ENCODE results near the gene SLC22A16.

SLC22A16 gene

GRCh38 chr6:110440026-110440425, 36.4 kb downstream of the SLC22A16 start:
- DNase-seq: no peak

- DNase-seq: no peak
Observed at GRCh38 chr6:110439356-110439755, 37.1 kb downstream of the SLC22A16 start.

DNA sequence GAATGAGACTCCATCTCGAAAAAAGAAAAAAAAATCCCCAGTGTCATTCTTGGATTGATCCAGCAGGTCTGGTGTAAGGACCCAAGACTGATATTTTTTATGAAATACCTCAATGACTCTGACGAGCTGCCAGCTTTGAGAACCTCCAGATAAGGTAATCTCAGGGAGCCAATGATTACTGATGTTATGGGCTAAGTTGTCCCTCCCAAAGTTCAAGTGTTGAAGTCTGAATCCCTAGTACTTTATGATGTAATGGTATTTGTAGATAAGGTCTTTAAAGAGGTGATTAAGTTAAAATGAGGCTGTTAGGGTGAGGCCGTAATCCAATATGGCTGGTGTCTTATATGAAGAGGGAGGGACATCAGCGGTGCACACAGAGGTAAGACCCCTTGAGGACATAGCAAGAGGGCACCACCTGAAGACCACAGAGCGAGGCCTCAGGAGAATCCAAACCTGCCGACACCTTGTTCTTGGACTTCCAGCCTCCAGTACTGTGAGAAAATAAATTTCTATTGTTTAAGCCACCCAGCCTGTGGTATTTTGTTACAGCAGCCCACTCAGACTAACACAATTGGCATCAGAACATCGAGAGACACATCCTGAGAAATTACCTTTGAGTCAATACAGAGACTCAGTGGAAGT, 41.3 kb downstream of the SLC22A16 start:
- DNase-seq: no peak

DNA sequence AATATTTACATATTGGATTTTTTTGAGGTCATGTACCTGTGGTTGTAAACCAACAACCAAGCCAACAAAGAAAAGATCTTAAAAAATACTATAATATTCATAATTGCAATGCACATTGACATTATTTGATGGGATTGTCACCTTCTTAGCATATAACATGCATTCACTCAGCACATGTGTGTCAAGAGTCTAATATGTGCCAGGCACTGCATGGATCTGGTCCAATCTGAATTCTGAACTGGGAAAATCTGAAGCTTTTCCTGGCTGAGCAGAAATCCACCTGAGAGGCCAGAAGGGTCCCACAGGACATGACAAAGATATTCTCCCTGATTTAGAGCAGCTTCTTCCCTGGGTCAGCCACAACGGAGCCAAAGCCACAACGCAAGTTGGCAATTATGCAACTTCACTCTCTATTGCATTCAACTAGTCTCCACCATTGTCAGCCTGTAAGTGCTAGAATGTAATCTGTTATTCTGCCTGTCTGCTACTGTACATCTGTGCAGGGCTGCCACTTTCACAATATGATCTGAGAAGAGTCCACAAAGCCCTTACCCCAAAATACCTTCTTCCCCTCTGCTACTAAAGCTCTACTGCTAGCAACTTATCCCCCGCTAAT, 44.0 kb downstream of the SLC22A16 start:
- DNase-seq: no peak

- no peak for DNase-seq
Observed at GRCh38 chr6:110430741-110431140, 45.7 kb downstream of the SLC22A16 start.

DNA sequence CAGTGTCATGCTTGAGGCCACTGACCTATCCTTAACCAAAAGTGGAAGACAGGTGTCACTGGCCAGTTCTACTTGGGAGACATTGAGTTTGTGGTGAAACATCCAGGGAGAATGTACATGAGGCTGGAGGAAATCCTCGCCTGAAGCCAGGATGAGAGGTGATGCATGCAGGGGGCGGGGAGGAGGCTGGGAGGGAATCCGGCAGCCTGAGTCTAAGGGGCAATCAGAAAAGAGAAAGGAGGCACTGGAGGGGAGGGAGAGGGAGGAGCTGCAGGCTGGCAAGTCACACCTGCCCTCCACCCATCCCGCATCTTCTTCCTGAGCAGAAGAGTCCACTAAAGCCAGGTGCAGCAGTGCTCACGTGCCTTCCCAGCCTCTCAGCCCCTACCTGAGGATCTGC, 46.2 kb downstream of the SLC22A16 start:
- DNase-seq: peak; percentile 28

- no peak for DNase-seq
Observed at GRCh38 chr6:110428153-110428552, 48.3 kb downstream of the SLC22A16 start.

- DNase-seq: no peak
Observed at GRCh38 chr6:110425816-110426215, 50.6 kb downstream of the SLC22A16 start.

DNA sequence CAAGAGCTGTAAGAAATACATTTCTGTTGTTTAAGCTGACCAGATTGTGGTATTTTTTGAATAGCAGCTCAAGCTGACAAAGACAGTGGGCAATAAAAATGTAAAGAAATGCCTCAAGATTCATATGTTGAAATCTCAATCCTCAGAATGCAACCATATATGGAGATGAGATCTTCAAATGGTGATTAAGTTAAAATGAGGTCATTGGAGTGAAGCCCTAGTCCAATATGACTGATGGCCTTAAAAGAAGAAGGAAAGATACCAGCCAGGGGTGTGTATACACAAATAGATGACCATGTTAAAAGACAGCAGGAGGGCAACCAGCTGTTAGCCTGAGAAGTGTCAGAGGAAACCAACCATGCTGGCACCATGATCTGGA, 54.0 kb downstream of the SLC22A16 start:
- no peak for DNase-seq

DNA sequence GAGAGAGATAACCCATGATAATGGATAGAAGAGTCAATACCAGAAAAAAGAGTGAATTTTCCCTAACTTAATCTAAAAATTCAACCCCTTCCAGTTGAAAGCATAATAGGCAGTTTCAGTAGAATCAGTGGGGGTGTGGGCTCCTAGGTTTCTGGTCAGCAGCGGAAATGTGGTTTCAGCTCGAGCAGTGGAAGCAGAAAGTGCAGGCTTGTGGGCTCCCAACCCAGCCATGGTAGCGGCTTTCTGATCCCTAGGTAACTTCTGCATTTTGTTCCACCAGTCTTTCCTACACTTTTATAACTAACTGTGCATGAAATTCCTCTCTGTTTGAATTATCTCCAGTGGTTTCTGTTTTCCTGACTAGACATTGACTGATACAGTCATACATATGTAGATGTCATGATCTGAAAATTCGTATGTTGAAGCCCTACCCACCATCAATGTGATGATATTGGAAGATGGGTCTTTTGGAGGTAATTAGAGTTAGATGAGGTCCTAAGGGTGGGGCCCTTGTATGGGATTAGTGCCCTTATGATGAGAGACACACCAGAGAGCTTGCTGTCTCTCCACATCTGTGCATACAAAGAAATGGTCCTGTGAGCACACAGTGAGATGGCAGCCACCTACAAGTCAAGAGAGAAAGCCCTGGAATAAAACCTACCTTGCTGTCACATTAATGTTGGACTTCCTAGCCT, 54.5 kb downstream of the SLC22A16 start:
- DNase-seq: no peak

DNA sequence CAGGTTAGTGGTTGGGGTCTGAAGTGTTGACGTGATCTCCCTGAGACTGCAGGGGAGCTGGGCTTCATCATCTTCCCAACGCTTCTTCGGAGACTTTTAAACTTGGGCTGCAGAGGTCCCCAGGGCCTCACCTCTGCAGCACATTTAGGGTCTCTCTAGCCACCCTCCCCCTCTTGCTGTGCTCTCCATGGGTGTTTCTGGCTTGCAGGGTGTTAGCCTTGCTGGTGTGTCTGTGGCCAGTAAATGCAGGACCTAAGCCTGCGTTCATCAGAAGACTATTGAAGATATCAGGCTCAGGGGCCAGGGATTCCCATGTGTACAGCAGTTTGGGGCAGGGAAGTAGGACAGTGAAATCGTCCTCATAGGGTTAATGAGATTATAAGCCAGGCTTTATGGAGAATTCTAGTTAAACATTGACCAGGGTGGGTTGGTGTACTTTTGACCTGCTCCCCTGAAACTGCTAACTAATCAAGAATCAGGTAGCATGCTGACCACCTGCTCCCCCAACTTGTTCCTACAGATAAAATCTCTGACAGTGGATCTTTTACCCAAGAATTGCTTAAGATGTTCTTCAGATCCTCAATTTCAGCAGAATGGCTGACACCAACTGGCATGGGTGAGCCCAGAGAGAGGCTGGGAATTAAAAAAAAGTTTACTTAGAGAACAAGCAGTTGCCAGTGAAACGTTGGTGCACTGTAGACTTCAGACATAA, 57.2 kb downstream of the SLC22A16 start:
- DNase-seq: no peak

GRCh38 chr6:110418594-110418993, 57.8 kb downstream of the SLC22A16 start:
- DNase-seq: no peak

GRCh38 chr6:110415086-110415916, 61.1 kb downstream of the SLC22A16 start, which contains the start of gene DDO:
Gene DDO, minus strand, starts transcription at chr6:110415575. Its CDS starts 2,113 bp downstream, at chr6:110413462.
- no peak for DNase-seq

DNA sequence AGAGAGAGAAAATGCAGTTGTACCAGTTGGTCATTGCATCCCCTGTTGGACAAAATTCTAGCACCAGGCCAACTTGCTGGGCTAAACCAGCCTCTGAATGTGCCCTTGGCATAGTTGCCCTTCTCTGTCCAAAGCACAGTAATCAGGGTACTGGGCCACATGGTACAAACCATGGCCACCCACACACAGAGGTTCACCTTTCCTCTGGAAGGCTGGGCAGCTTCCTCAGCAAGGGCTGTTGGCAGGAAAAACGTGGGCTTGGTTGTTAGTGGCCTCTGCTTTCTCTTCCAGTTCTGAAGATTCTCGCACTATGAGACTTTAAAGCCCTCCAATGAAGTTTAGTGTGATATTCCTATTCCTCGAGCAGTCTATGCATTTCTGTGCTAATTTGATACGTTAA, 61.7 kb downstream of the SLC22A16 start:
- DNase-seq: no peak

GRCh38 chr6:110412360-110412759, 64.1 kb downstream of the SLC22A16 start:
- DNase-seq: no peak

GRCh38 chr6:110410511-110410910, 65.9 kb downstream of the SLC22A16 start:
- DNase-seq: no peak

GRCh38 chr6:110409794-110410193, 66.6 kb downstream of the SLC22A16 start:
- no peak for DNase-seq

- no peak for DNase-seq
Observed at GRCh38 chr6:110408901-110409300, 67.5 kb downstream of the SLC22A16 start.

DNA sequence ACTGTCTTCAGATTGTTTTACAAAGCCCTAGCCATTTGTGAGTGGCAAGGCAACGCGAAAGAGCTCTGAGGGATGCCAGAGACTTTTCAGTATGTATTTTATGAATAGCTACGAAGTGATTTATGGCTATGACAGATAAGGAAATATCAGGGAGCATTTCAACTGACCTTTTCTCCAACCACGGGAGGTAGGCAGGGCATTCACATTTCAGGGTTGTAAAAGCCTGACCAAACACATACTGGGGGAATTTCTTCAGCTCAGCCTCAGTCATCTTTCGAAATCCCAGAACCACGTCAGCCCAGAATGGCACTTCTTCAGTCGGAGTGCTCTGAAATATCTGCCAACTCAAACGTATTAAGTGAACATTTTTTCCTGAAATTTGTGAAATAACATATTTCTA, 71.8 kb downstream of the SLC22A16 start:
- no peak for DNase-seq

DNA sequence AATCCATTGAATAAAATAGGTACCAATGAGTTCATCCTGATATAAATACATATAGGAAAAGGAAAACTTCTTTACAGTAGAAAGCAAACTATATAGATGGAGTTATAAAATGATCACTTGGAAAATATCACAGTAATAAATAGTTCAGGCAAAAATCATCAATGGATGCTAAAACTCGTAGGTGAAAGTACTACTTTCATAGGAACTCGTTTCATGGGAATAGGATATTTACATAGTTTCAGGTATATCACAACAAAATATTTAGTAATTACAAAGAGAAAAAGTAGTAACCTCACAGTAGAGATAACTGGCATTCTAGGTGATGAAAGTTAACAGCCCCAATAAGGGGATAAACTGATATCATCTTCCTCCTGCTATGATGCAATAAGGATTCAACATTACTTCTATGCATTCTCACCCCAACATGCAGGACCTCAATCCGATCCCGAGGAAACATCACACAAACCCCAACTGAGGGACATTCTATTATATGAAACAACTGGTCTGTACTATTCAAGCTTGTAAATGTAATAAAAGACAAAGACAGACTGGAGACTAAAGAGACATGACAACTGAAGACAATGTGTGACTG, 74.7 kb downstream of the SLC22A16 start:
- DNase-seq: no peak

DNA sequence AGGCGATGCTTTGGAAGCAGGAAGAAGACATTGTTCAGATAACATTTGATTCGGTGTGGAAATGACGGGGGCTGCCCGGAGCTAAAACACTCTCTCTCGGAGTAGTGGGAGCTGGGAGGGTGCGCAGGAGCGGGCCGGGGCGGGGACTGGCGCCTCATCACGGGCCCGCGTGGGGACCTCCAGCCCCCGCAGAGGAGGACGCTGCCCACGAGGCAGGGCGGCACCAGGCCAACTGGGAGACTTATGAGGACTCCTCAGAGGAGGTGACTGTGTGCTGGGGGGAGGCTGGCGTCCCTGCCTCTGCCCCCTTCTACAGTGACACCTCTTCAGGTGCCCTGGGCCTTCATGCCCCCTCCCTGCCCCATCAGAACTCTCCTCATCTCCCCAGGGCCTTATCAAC, 76.2 kb downstream of the SLC22A16 start:
- no peak for DNase-seq
